NCI-H2081 (cell line): ENCODE measurements around the gene WRNIP1.

Source experiments
- DNase-seq, 2 experiments: peaks; one replicate each; lab custom pipeline; 2025; lab: John Stamatoyannopoulos, UW

Gene WRNIP1

GRCh38 chr6:2763345-2763841 is 1.8 kb upstream of the WRNIP1 start:
- no peak for DNase-seq

- DNase-seq = no peak
Observed at GRCh38 chr6:2763876-2764540, 1.2 kb upstream of the WRNIP1 start.

GRCh38 chr6:2764610-2765165 is 505 bp upstream of the WRNIP1 start:
- DNase-seq = peak; percentile 74 to 83

- DNase-seq = peak; percentile 39 to 52
Observed at GRCh38 chr6:2765896-2766766, 938 bp downstream of the WRNIP1 start.

- peak in 1 of 2 experiments; percentile 11 for DNase-seq
Observed at GRCh38 chr6:2766767-2767656, 1.8 kb downstream of the WRNIP1 start.

GRCh38 chr6:2767657-2768524 is 2.7 kb downstream of the WRNIP1 start:
- no peak for DNase-seq

- no peak for DNase-seq
Observed at GRCh38 chr6:2768696-2769095, 3.5 kb downstream of the WRNIP1 start.

GRCh38 chr6:2770171-2770570 is 5.0 kb downstream of the WRNIP1 start:
- DNase-seq = peak; percentile 31 to 44

GRCh38 chr6:2771079-2771478 is 5.9 kb downstream of the WRNIP1 start:
- DNase-seq = no peak

GRCh38 chr6:2772840-2773239 is 7.6 kb downstream of the WRNIP1 start:
- no peak for DNase-seq

- no peak for DNase-seq
Observed at GRCh38 chr6:2773449-2773848, 8.3 kb downstream of the WRNIP1 start.

- no peak for DNase-seq
Observed at GRCh38 chr6:2775003-2775402, 9.8 kb downstream of the WRNIP1 start.

- no peak for DNase-seq
Observed at GRCh38 chr6:2777249-2777648, 12.1 kb downstream of the WRNIP1 start.

GRCh38 chr6:2780102-2780737 is 15.0 kb downstream of the WRNIP1 start:
- no peak for DNase-seq

GRCh38 chr6:2781685-2782355 is 16.6 kb downstream of the WRNIP1 start:
- DNase-seq = no peak

GRCh38 chr6:2782356-2782708 is 17.1 kb downstream of the WRNIP1 start:
- no peak for DNase-seq

GRCh38 chr6:2782825-2783187 is 17.6 kb downstream of the WRNIP1 start:
- no peak for DNase-seq

GRCh38 chr6:2783188-2783963 is 18.2 kb downstream of the WRNIP1 start:
- DNase-seq = no peak

GRCh38 chr6:2784061-2784460 is 18.9 kb downstream of the WRNIP1 start:
- DNase-seq = no peak
